ENCODE data around the gene CYB561.

Gene CYB561

GRCh38 chr17:63444457-63444856 is 1.6 kb downstream of the CYB561 start:
- Histone ChIP-seq H3K9ac (ENCODE audit: low read length in 5 of 5) (no peak overlapping the region), H3K4me3 (ENCODE audit: low read depth in 1 of 5, low read length in 5 of 5) (no peak overlapping the region), H3K27ac (ENCODE audit: low read depth, low read length) (no peak overlapping the region), H3K36me3 (ENCODE audit: control insufficient read depth in 5 of 5, insufficient read depth in 5 of 5, low read length in 5 of 5) (no peaks in the 10 kb centered on the region), H3K9me3 (ENCODE audit: control insufficient read depth in 5 of 5, low read length in 5 of 5) (no peaks in the 10 kb centered on the region), H3K4me1 (ENCODE audit: control insufficient read depth in 5 of 5, insufficient read depth in 5 of 5, low read length in 5 of 5) (peaks cover 9 to 62% (median 42%) of the 10 kb centered on the region in 5 donors), H3K27me3 (ENCODE audit: control insufficient read depth in 5 of 5, insufficient read depth in 4 of 5, low read length in 5 of 5) (no peaks in the 10 kb centered on the region)

DNA sequence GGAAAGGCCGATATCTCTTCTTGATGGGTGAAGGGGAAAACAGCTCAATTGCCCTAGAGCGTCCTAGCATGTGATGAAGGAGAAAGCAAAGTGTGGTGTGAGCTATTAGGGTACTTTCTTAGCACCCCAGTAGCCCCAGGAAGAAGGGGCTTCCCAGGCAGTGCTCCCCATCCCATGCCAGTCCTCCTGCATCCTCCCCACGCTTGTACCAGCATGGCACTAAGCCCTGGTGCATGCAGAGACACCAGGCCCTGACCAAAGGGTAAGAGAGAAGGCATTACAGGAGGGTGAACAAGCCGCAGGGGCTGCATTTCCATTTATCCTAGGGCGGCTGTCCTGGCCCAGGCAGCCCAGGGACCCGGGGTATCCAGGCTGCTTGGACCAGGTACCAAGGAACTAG is 3.1 kb downstream of the CYB561 start:
- Histone ChIP-seq H3K4me3 (ENCODE audit: low read depth in 1 of 5, low read length in 5 of 5) (no peak overlapping the region), H3K36me3 (ENCODE audit: control insufficient read depth in 5 of 5, insufficient read depth in 5 of 5, low read length in 5 of 5) (no peaks in the 10 kb centered on the region), H3K27me3 (ENCODE audit: control insufficient read depth in 5 of 5, insufficient read depth in 4 of 5, low read length in 5 of 5) (no peaks in the 10 kb centered on the region), H3K9me3 (ENCODE audit: control insufficient read depth in 5 of 5, low read length in 5 of 5) (no peaks in the 10 kb centered on the region), H3K4me1 (ENCODE audit: control insufficient read depth in 5 of 5, insufficient read depth in 5 of 5, low read length in 5 of 5) (peaks cover 10 to 65% (median 50%) of the 10 kb centered on the region in 5 donors), H3K9ac (ENCODE audit: low read length in 5 of 5) (no peak overlapping the region), H3K27ac (ENCODE audit: low read depth, low read length) (no peak overlapping the region)

GRCh38 chr17:63442549-63443035 is 3.5 kb downstream of the CYB561 start:
- Histone ChIP-seq H3K4me1 (ENCODE audit: control insufficient read depth in 5 of 5, insufficient read depth in 5 of 5, low read length in 5 of 5) (peaks cover 10 to 63% (median 49%) of the 10 kb centered on the region in 5 donors), H3K9ac (ENCODE audit: low read length in 5 of 5) (no peak overlapping the region), H3K9me3 (ENCODE audit: control insufficient read depth in 5 of 5, low read length in 5 of 5) (no peaks in the 10 kb centered on the region), H3K36me3 (ENCODE audit: control insufficient read depth in 5 of 5, insufficient read depth in 5 of 5, low read length in 5 of 5) (no peaks in the 10 kb centered on the region), H3K27me3 (ENCODE audit: control insufficient read depth in 5 of 5, insufficient read depth in 4 of 5, low read length in 5 of 5) (no peaks in the 10 kb centered on the region), H3K27ac (ENCODE audit: low read depth, low read length) (no peak overlapping the region), H3K4me3 (ENCODE audit: low read depth in 1 of 5, low read length in 5 of 5) (no peak overlapping the region)

- H3K9me3 ChIP-seq (ENCODE audit: control insufficient read depth in 5 of 5, low read length in 5 of 5): no peaks in the 10 kb centered on the region
- H3K27me3 ChIP-seq (ENCODE audit: control insufficient read depth in 5 of 5, insufficient read depth in 4 of 5, low read length in 5 of 5): no peaks in the 10 kb centered on the region
- H3K9ac ChIP-seq (ENCODE audit: low read length in 5 of 5): no peak overlapping the region
- H3K36me3 ChIP-seq (ENCODE audit: control insufficient read depth in 5 of 5, insufficient read depth in 5 of 5, low read length in 5 of 5): no peaks in the 10 kb centered on the region
- peaks cover 7 to 62% (median 49%) of the 10 kb centered on the region in 5 donors for H3K4me1 ChIP-seq (ENCODE audit: control insufficient read depth in 5 of 5, insufficient read depth in 5 of 5, low read length in 5 of 5)
- H3K27ac ChIP-seq (ENCODE audit: low read depth, low read length): no peak overlapping the region
- no peak overlapping the region for H3K4me3 ChIP-seq (ENCODE audit: low read depth in 1 of 5, low read length in 5 of 5)
Observed at GRCh38 chr17:63442074-63442473, 4.0 kb downstream of the CYB561 start.

GRCh38 chr17:63441654-63442053 is 4.5 kb downstream of the CYB561 start:
- no peaks in the 10 kb centered on the region for H3K36me3 ChIP-seq (ENCODE audit: control insufficient read depth in 5 of 5, insufficient read depth in 5 of 5, low read length in 5 of 5)
- H3K9me3 ChIP-seq (ENCODE audit: control insufficient read depth in 5 of 5, low read length in 5 of 5): no peaks in the 10 kb centered on the region
- no peaks in the 10 kb centered on the region for H3K27me3 ChIP-seq (ENCODE audit: control insufficient read depth in 5 of 5, insufficient read depth in 4 of 5, low read length in 5 of 5)
- H3K27ac ChIP-seq (ENCODE audit: low read depth, low read length): no peak overlapping the region
- H3K4me1 ChIP-seq (ENCODE audit: control insufficient read depth in 5 of 5, insufficient read depth in 5 of 5, low read length in 5 of 5): peaks cover 7 to 62% (median 49%) of the 10 kb centered on the region in 5 donors
- no peak overlapping the region for H3K9ac ChIP-seq (ENCODE audit: low read length in 5 of 5)
- H3K4me3 ChIP-seq (ENCODE audit: low read depth in 1 of 5, low read length in 5 of 5): no peak overlapping the region

- peaks cover 10 to 64% (median 53%) of the 10 kb centered on the region in 5 donors for H3K4me1 ChIP-seq (ENCODE audit: control insufficient read depth in 5 of 5, insufficient read depth in 5 of 5, low read length in 5 of 5)
- H3K9me3 ChIP-seq (ENCODE audit: control insufficient read depth in 5 of 5, low read length in 5 of 5): no peaks in the 10 kb centered on the region
- H3K9ac ChIP-seq (ENCODE audit: low read length in 5 of 5): no peak overlapping the region
- H3K27ac ChIP-seq (ENCODE audit: low read depth, low read length): peak overlapping the region; percentile 41
- no peaks in the 10 kb centered on the region for H3K27me3 ChIP-seq (ENCODE audit: control insufficient read depth in 5 of 5, insufficient read depth in 4 of 5, low read length in 5 of 5)
- peaks cover 0 to 2% (median 0%) of the 10 kb centered on the region in 5 donors for H3K36me3 ChIP-seq (ENCODE audit: control insufficient read depth in 5 of 5, insufficient read depth in 5 of 5, low read length in 5 of 5)
- peak overlapping the region in 1 of 5 donors; percentile 41 for H3K4me3 ChIP-seq (ENCODE audit: low read depth in 1 of 5, low read length in 5 of 5)
Observed at GRCh38 chr17:63440770-63441335, 5.3 kb downstream of the CYB561 start.

GRCh38 chr17:63440127-63440769 is 5.9 kb downstream of the CYB561 start:
- Histone ChIP-seq H3K9me3 (ENCODE audit: control insufficient read depth in 5 of 5, low read length in 5 of 5) (no peaks in the 10 kb centered on the region), H3K4me3 (ENCODE audit: low read depth in 1 of 5, low read length in 5 of 5) (peak overlapping the region in 4 of 5 donors; percentile 11 to 54 (median 34)), H3K9ac (ENCODE audit: low read length in 5 of 5) (peak overlapping the region in 2 of 5 donors; percentile 21 to 53), H3K4me1 (ENCODE audit: control insufficient read depth in 5 of 5, insufficient read depth in 5 of 5, low read length in 5 of 5) (peaks cover 14 to 64% (median 54%) of the 10 kb centered on the region in 5 donors), H3K36me3 (ENCODE audit: control insufficient read depth in 5 of 5, insufficient read depth in 5 of 5, low read length in 5 of 5) (peaks cover 0 to 4% (median 0%) of the 10 kb centered on the region in 5 donors), H3K27ac (ENCODE audit: low read depth, low read length) (peak overlapping the region; percentile 41), H3K27me3 (ENCODE audit: control insufficient read depth in 5 of 5, insufficient read depth in 4 of 5, low read length in 5 of 5) (no peaks in the 10 kb centered on the region)

GRCh38 chr17:63439687-63440086 is 6.4 kb downstream of the CYB561 start:
- Histone ChIP-seq H3K4me3 (ENCODE audit: low read depth in 1 of 5, low read length in 5 of 5) (peak overlapping the region in 4 of 5 donors; percentile 11 to 54 (median 34)), H3K9ac (ENCODE audit: low read length in 5 of 5) (peak overlapping the region in 2 of 5 donors; percentile 21 to 53), H3K27ac (ENCODE audit: low read depth, low read length) (peak overlapping the region; percentile 41), H3K27me3 (ENCODE audit: control insufficient read depth in 5 of 5, insufficient read depth in 4 of 5, low read length in 5 of 5) (no peaks in the 10 kb centered on the region), H3K9me3 (ENCODE audit: control insufficient read depth in 5 of 5, low read length in 5 of 5) (no peaks in the 10 kb centered on the region), H3K36me3 (ENCODE audit: control insufficient read depth in 5 of 5, insufficient read depth in 5 of 5, low read length in 5 of 5) (peaks cover 0 to 4% (median 0%) of the 10 kb centered on the region in 5 donors), H3K4me1 (ENCODE audit: control insufficient read depth in 5 of 5, insufficient read depth in 5 of 5, low read length in 5 of 5) (peaks cover 18 to 64% (median 55%) of the 10 kb centered on the region in 5 donors)

- no peak overlapping the region for H3K4me3 ChIP-seq (ENCODE audit: low read depth in 1 of 5, low read length in 5 of 5)
- peak overlapping the region in 1 of 5 donors; percentile 39 for H3K9ac ChIP-seq (ENCODE audit: low read length in 5 of 5)
- peaks cover 19 to 76% (median 69%) of the 10 kb centered on the region in 5 donors for H3K4me1 ChIP-seq (ENCODE audit: control insufficient read depth in 5 of 5, insufficient read depth in 5 of 5, low read length in 5 of 5)
- H3K36me3 ChIP-seq (ENCODE audit: control insufficient read depth in 5 of 5, insufficient read depth in 5 of 5, low read length in 5 of 5): peaks cover 0 to 4% (median 0%) of the 10 kb centered on the region in 5 donors
- H3K9me3 ChIP-seq (ENCODE audit: control insufficient read depth in 5 of 5, low read length in 5 of 5): no peaks in the 10 kb centered on the region
- no peak overlapping the region for H3K27ac ChIP-seq (ENCODE audit: low read depth, low read length)
- no peaks in the 10 kb centered on the region for H3K27me3 ChIP-seq (ENCODE audit: control insufficient read depth in 5 of 5, insufficient read depth in 4 of 5, low read length in 5 of 5)
Observed at GRCh38 chr17:63438092-63439051, 7.7 kb downstream of the CYB561 start.

Data from subcutaneous abdominal adipose tissue (tissue), 5 donors.